ENCODE measurements around the gene KCNIP1. TPM values are rescaled to one million over a fixed set of nuclear protein-coding genes. Genes with fewer than 3 reads are reported as not detected.

The KCNIP1 gene
- total RNA-seq, 1 experiment from 2014 or later = 0.27 TPM

DNA sequence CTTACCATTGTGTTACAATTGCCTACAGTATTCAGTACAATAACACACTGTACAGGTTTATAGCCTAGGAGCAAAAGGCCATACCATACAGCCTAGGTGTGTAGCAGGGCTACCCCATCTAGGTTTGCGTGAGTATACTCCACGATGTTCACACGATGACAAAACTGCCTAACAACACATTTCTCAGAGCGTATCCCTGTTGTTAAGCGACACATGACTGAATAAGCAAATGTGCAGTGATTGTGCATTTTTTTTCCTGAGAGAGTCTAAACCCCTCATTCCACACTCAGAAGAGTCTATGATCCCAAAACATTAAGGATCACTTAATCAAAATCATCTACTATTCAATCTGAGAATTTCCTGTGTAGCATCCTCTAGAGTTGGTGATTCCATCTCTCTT is 211.3 kb downstream of the KCNIP1 start:
- DNase-seq (ENCODE audit: low read depth) = no peak

DNA sequence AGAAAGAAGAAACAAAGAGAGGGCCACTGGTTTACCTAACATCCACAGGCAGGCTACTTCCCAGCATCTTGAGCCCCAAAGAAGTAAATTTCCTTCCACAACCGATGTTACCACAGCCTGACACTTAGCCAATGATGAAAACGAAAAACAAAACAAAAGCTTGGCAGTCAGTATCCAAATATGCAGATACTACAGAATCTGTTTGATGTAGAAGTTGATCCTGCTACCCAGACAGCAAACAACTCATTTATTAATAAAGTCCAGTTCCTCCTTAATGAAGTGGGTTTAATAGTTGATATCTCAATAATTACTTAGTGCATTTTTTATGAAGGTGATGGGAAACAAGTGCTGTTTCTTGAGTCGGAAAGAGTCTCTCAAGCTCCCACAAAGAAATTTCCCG is 212.6 kb downstream of the KCNIP1 start:
- DNase-seq (ENCODE audit: low read depth) = no peak

DNA sequence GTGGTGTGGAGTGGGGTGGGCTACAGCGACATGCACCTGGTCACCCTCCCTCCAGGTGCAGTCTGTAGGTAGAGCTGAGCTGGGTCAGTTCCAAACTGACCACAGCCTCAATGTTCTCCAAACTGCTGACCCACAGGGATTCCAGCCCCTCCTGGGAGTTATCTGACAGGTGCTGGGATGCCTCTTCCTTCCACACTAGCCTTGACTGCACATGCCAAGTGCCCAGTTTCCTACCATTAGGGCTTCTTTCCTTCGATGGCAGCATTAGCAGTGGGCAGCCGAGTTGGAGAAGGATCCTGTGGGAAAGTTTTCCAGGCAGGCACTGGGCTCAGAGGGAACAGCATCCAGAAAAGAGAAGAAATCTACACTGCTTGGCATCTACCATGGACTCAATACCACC is 215.7 kb downstream of the KCNIP1 start:
- no peak for DNase-seq (ENCODE audit: low read depth)

DNA sequence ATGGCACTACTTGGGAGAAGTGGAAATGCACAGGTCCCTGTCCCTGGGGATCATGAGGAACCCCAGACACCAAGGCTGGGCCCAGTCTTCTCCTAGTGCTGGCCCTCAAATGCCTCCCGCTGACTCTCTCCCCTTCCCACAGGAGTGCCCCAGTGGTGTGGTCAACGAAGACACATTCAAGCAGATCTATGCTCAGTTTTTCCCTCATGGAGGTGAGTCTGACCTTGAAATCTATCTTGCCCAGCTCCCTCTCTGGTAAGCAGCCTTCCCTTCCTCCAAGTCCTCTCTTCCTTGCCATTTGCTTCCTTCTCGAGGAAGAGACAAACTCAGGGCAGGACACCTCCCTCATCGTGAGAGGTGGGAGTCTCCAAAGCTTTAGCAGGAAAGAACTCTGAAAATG is 216.4 kb downstream of the KCNIP1 start:
- no peak for DNase-seq (ENCODE audit: low read depth)

DNA sequence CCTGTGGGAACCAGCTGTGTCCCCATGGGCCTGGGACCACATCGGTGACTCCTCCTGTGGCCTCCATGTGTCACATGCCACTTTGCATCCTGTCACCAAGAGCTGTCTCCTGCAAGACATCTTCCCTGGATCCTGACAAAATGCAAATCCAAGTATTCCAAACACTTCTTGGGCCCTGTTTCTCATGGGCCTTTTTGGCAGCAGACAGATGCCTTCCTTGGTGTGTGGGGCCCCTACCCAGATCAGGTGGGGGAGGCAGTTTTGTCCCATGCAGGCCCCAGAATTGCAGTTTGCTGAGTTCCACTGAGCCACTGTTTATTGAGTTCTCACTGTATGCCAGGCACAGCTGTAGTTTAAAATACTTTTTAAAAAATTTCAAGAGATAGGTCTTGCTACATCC is 217.2 kb downstream of the KCNIP1 start:
- DNase-seq (ENCODE audit: low read depth) = no peak

DNA sequence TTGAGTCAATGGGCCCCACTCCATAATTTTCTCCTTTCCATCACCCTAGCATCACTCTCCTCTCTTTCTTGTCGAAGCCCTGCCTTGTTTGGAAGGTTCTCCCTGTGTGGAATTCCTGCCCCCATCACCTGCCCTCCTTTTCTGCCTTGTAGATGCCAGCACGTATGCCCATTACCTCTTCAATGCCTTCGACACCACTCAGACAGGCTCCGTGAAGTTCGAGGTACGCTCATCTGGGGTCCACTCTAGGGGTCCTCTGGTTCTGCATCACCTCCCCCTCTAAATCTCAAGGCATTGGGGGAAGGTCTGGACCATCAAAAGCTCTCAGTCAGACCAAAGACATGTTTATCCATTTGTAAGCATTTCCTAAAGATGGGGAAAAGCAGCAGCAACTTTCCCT is 217.9 kb downstream of the KCNIP1 start:
- no peak for DNase-seq (ENCODE audit: low read depth)

DNA sequence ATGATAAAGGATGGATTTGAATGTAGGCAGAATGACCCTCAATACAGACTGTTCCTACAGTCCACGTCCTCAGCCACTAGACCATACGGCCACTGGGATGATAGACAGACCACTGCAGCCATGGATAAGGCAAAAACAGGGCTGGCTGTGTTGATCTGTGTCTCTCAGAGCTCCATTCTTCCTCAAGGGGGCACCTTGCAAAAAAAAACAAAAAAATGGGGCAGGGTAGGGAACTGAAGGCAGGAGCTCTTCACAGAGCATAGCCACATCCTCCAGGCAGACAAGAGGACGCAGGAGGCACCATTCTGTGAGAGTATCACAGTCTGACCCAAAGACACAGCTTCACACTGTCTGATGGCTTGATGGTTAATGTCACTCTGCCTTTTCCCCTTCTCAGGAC is 218.5 kb downstream of the KCNIP1 start:
- no peak for DNase-seq (ENCODE audit: low read depth)

DNA sequence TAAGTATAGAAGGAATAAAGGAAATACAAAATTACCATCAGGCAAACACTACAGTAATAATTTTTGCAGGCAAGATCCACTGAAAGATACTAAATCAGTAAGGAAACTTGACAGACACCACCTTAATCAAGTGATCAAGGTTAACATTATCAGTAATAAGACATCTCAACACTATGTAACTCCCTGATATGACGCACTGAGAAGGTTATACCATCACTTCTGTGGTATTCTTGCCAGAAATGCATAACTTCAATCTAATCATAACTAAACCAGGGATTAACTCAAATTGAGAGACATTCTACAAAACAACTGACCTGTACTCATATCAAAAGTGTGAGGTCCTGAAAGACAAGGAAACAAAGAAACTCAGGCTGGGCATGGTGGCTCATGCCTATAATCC is 227.2 kb downstream of the KCNIP1 start:
- no peak for DNase-seq (ENCODE audit: low read depth)

DNA sequence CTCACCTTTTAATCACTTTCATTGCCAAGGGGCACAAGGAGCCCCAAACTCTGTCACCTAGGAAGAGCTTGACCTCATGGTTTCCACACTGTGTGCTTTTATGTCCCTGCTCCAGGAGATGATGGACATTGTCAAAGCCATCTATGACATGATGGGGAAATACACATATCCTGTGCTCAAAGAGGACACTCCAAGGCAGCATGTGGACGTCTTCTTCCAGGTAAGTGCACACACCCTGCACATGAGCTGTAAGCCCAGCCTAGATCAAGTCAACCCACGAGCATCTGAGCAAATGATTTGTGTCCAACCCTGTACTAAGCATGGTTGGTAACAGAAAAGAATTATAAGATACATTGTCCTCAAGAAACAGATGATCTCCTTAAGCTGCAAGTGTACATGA is 228.9 kb downstream of the KCNIP1 start:
- DNase-seq (ENCODE audit: low read depth) = no peak

DNA sequence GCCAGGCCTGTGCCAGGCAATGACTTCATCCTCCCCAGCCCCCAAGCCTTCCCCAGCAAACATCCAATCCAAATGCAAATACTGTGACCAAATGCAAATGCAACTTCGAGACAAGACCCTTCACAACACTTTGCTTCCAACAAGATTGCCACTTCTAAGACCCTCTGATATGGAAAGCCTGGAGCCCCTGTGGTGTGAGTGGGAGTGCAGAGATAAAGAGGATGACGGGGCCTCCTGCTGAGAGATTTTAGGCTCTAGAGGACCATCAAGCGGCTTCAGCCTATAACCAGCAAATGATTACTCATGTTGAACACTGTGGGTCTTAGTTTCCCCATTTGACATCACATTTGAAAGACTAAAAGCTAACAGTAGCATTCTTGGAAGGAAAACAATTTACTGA is 233.1 kb downstream of the KCNIP1 start:
- no peak for DNase-seq (ENCODE audit: low read depth)

DNA sequence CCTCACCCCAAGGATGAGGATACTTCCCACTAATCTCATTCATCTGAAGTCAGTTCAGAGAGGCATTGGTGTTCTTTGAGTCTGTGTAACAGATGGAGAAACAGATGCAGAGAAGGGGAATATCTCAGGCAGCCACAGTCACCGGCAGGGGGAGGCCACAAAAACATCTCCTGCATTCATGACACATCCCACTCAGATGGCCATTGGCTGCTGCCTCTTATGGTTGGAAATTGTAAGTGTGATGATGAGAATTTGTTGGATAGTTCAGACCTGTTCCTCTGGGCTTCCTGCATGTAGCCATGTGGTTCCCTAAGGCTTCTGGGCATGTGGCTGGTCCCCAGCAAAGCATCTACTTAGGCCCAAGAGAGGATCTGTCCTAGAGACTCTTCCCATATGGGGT is 233.8 kb downstream of the KCNIP1 start:
- DNase-seq (ENCODE audit: low read depth) = no peak

DNA sequence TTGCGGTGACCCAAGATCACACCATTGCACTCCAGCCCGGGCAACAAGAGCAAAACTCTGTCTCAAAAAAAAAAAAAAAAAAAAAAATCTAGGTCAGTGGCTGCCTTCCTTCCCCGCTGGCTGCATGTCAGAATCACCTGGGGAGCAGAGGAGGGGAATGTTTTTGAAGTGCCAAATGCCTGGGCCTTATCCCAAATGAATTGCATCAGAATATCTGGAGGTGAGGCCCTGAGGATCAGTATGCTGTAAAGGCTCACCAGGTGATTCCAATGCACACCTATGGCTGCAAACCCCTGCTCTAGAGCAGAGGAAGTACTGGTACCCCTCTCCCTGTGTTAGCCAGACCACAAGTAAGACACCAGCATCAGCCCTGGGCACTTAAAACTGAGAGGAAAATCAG is 235.0 kb downstream of the KCNIP1 start:
- no peak for DNase-seq (ENCODE audit: low read depth)

DNA sequence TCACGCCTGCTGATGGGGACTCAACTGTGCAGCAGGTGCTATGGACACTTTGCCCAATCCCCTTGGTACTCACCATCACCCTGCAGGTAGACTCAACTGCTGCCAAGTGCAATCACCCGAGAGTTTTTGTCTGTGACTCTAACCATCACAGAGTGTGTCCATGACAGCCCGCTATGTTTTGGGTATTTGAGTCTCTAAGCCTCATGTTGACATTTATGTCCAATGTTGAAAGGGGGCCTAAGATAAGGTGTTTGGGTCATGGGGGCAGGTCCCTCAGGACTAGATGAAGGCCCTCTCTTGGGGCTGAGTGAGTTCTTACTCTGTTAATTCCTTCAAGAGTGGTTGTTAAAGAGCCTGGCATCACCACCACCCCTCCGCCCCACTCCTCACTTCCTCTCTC is 235.6 kb downstream of the KCNIP1 start:
- no peak for DNase-seq (ENCODE audit: low read depth)

DNA sequence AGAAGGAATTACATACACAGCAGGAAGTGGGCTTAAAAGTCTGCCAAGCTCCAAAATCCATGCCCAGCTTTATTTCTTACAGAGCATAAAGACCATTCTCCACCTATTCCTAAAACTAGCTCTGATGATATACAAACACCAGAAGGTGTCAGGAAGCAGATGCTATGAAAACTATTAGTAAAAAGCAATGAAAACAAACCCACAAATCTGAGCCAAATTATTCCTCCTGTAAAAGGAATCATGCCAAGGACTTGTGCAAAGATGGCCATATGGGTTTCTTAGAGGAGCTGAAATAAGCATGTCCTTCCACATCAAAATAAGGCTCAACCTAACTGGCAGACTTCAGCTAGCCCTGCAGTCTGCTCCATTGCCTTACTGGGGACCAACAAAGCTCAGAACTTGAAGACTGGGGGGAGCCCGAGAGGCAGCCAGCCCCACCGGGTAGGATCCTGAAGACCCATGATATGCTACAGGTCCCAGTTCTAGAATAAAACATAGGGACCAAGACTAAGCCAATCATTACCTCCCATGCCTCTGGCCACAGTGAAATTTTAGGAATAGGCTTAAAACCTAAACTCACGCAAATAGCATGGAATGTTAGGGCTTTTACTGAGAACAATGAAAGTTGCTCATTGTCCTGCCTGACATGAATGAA is 236.9 kb downstream of the KCNIP1 start:
- DNase-seq (ENCODE audit: low read depth) = no peak

DNA sequence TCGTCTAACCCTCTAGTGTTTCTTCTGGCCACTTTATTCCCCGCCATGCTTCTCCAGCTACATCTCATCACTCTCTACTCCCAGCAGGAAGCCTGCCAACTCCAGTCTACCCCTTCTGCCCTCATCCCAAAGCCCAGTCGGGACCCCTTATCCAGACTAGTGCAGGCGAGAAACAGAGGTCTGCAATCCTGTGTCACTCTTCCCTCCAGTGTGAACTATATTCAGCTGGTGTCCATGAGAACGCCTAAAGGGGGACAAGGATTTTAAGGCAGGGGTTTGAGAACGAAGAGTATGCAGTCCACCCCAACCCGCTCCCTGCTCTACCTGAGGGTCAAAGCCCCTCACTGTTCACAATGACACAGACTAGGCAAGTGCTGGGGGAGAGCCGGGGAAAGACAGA is 238.0 kb downstream of the KCNIP1 start:
- no peak for DNase-seq (ENCODE audit: low read depth)

DNA sequence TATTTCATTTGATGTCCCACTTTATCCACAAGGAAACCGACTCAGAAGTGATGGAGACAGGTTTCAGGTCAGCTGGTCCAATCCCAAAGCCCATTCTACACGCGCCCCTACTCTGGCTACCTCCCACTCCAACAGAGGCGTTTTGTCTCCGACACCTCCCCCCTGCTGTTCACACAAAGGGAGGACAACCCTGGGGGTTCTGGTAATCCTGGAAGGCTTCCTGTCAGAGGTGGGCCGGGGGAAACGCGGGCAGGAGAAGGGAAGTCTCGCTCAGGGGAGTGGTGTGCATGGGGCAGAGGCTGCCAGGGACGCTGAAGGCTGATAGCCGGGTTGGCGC is 240.0 kb downstream of the KCNIP1 start:
- no peak for DNase-seq (ENCODE audit: low read depth)

DNA sequence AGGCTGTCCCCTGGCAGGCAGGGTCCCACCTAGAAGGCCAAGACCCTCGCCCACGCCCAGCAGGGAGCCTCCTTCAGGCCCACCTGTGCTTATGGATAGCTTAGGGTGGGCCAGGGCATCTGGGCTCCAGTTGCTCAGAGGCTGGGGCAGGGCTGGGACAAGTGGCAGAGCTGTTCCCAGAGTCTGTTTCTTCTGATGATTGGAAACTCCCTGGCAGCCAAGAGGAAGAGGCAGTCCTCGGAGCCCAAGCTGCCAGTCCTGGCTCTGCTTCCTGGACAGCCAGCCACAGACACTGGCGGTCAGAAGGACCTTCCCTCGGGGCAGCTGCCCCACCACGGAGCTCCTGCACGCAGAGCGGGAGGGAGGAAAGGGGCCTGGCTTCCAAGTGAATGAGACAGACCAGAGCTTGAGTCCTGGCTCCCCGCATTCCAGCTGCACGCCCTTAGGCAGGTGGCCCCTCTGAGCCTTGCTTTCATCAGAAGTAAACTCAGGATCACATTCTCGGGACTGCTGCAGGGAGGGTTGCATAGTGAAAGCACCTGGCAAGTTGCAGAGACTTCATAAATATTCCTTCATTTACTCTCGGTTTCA is 241.8 kb downstream of the KCNIP1 start:
- peak; percentile 68 for DNase-seq (ENCODE audit: low read depth)

DNA sequence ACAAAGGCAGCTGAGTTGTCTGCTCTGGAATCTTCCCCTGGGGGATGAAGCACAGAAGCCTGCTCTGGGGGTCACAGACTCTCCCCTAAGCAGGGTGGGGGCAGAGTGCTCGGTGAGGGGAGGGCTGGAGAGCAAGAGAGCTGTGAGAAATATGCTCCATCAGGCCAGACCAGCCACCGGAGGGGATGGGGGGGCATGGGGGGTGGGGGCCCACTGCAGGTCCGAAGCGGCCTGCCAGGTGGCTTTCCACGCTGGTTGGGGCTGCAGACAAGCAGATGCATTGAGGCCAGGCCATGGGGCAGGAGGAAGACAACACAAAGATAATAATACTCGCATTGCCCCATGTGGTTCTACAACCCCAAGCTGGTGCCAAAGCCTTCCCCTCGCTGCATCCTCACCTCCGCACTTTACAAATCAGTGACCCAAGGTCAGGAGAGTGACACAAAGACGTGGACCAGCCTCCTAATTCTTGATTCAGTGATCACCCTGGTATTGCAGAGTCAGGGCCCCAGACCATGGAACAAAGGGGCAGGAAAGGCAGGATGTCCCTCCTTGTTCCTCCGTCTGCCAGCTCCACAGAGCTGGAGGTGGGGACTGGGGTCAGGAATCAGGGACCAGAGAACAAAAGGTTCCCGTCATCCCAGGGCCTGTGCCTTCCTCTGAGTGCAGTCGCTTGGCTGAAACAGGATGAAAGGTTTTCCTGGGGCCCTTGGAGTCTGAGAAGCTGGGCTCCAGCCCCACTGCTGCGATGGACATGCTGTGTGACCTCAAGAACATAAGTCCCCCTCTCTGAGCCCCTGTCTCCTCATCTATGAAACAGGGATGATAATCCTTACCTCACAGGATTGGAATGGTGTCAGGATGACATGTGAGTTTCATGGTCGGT is 242.5 kb downstream of the KCNIP1 start:
- no peak for DNase-seq (ENCODE audit: low read depth)

DNA sequence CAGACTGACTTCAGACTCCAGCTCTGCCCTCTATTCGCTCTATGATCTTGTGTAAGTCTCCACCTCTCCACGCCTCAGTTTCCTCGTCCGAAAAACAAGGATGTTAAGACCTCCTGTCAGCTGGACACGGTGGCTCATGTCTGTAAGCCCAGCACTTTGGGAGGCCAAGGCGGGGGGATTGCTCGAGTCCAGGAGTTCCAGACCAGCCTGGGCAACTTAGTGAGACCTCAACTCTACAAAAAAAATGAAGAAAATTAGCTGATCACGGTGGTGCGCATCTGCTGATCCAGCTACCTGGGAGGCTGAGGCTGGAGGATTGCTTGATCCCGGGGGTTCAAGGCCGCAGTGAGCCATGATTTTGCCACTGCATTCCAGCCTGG is 243.1 kb downstream of the KCNIP1 start:
- no peak for DNase-seq (ENCODE audit: low read depth)

DNA sequence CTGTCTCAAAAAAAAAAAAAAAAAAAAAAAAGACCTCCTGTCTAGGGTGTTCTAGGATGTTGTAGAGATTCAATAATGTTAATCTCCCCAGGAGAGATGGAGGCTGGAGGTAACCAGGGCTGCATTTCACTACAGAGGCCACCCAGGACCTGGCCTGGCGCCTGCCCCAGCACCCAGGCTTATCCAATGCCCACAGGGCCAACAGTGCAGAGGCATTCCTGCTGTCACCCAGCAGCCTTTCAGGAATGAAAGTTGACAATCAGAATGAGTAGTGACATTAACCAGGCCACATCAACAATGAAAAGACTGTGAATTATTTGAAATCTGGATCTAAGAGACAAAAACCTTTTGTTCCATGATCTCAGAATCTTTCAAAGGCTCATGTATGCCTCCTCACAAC is 243.5 kb downstream of the KCNIP1 start:
- DNase-seq (ENCODE audit: low read depth) = no peak

DNA sequence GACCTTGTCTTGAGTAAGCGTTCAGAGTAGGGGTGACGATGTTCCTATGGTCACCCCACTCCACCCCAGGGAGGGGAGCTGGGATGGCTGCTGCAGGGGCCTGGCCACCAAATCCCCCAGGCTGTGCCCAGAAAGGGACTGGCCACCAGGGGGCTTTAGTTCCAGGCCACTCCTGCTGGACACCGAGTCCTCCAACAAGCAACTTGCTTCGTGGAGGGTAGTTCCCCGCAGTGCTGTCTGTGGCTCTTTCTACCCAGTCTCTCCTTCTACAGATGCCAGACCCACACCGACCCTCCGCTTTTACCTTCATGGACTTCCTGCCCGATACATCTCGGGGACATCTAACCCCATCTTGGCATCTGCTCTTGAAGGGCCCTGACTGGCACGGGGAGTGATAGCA is 244.0 kb downstream of the KCNIP1 start:
- DNase-seq (ENCODE audit: low read depth) = peak; percentile 15

DNA sequence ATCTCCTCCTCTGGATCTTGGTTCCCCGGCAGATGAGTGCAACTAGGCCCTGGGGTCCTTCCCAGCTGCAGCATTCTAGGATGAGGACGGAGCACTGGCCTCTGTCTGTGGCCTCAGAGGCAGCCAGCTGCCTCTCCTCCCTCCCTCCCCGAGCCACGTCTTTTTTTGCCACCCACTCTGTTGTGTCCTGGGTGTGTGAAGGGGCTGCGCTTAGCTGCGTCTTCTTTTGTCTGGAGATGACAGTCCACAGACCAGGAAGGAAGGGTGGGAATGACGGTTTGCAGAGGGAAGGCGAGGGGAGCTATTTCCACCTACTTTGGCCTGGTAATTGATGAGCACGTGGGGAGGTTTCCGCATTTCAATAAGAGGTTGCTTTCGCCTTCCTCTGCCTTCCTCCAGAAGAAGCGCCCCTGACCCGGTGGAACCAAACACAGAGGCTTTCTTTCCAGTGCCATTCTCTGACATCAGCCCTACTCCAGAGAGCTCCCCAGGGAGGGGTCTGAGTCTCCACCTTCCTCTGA is 245.2 kb downstream of the KCNIP1 start:
- no peak for DNase-seq (ENCODE audit: low read depth)

DNA sequence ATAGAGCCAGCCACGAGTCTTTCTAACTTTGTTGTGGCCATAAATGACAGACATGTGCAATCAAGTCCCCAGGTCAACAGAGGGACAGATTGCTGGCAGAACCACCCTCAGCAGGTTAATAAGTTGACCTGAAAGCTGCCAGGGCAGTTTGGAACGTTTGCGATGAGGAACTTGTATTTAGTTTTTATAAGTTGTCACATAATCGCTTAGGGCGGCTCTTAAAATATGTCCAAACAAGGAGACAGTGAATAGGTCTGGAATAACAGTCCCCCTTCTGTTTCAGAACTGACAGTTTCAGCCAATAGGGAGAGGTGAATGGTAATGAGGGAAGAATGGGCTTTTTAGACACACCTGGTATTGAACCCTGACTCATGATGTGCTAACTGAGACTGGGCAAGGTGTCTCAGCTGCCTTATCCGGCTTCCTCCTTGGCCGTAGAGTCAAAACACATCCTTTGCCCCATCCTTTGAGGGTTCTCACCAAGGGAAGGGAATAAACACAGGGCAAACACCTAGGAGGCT is 246.2 kb downstream of the KCNIP1 start:
- DNase-seq (ENCODE audit: low read depth) = no peak
